GM12874 (cell line): Measurements from ENCODE around the gene YIPF1.

Source experiments
- TF ChIP-seq, protein P1 (sequence below): IDR thresholded peaks from 2 replicates; pipeline ENCODE4 v1.5.1; 2011; ENCODE audit warnings: low read depth, mild to moderate bottlenecking, control low read depth, low read length, moderate library complexity; ENCODE audit not compliant: insufficient read depth

The YIPF1 gene

GRCh38 chr1:53871773-53872484, 17.7 kb downstream of the YIPF1 start:
- TF ChIP-seq, protein P1, sequence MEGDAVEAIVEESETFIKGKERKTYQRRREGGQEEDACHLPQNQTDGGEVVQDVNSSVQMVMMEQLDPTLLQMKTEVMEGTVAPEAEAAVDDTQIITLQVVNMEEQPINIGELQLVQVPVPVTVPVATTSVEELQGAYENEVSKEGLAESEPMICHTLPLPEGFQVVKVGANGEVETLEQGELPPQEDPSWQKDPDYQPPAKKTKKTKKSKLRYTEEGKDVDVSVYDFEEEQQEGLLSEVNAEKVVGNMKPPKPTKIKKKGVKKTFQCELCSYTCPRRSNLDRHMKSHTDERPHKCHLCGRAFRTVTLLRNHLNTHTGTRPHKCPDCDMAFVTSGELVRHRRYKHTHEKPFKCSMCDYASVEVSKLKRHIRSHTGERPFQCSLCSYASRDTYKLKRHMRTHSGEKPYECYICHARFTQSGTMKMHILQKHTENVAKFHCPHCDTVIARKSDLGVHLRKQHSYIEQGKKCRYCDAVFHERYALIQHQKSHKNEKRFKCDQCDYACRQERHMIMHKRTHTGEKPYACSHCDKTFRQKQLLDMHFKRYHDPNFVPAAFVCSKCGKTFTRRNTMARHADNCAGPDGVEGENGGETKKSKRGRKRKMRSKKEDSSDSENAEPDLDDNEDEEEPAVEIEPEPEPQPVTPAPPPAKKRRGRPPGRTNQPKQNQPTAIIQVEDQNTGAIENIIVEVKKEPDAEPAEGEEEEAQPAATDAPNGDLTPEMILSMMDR: no peak

DNA sequence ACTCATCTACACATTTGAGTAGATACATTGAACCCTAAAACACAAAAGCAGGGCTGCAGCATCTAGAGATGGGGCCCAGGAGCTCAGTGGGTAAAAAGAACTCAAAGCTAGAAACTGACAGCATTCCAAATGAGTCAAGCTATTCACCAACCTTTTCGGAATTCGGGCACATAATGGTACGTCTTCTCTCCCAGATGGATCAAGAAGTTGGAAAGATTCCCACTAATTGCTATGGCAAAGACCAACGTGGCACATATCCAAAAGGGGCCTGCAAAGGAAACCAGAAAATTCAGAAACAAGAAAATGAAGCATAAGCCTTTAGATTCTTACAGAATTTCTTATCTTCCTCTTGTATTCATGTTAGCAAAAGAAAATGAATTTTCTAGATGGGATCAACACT, 18.4 kb downstream of the YIPF1 start:
- TF ChIP-seq, protein P1: no peak

- TF ChIP-seq, protein P1: no peak
These were observed 20.0 kb downstream of the YIPF1 start for GRCh38 chr1:53869454-53870117.

GRCh38 chr1:53868565-53868964, 21.0 kb downstream of the YIPF1 start:
- TF ChIP-seq, protein P1: no peak

- TF ChIP-seq, protein P1: no peak
These were observed 27.1 kb downstream of the YIPF1 start for GRCh38 chr1:53862507-53862906.

GRCh38 chr1:53860967-53861411, 28.6 kb downstream of the YIPF1 start:
- TF ChIP-seq, protein P1: peak; percentile 86

- TF ChIP-seq, protein P1: no peak
These were observed 37.9 kb downstream of the YIPF1 start for GRCh38 chr1:53851571-53852285.
